ENCODE results near the gene PRSS36. TPM values are rescaled to one million over a fixed set of nuclear protein-coding genes. Genes with fewer than 3 reads are reported as not detected.

Gene PRSS36
- total RNA-seq, 1 experiment from 2014 or later, result 4.1 TPM

DNA sequence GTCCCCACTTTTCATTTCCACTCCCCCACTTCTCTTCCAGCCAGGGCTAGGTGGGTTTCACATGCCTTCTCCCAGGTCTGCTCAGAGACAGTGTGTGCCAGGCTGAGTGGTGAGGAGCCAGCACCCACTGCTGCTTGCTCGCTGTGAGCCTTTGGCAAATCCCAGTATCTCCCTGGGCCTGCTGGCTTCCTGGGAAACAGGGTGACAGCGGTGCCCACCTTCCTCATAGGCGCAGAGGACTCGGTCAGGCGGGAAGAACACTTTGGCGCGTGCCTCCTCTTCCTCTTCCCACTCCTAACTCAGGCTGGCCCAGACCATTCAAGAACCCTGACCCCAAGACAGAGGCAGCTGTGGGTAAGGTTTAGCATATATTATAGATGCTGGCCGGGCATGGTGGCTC, 60.7 kb downstream of the PRSS36 start:
- intact Hi-C loops (cut with micrococcal nuclease; ENCODE audit: unreplicated experiment), result no loop called here

More for the DNA sequence above, 60.7 kb downstream of the PRSS36 start:
- H3K36me3 ChIP-seq (ENCODE audit: low read depth), result no peaks in the 10 kb centered on the region
- no peak overlapping the region for H3K4me3 ChIP-seq
- H2AFZ ChIP-seq, result no peak overlapping the region
- H3K79me2 ChIP-seq (ENCODE audit: low read depth), result peaks cover 4% of the 10 kb centered on the region; the same call in 1 of the 2 replicates
- TF ChIP-seq EZH2 (IDR thresholded peaks at IDR 0.05; ENCODE audit: low read depth) (no peak), CTCF (conservative IDR thresholded peaks at IDR 0.05) (no peak)
- H3K9me2 ChIP-seq (ENCODE audit: insufficient read depth), result no peaks in the 10 kb centered on the region
- peaks cover 5% of the 10 kb centered on the region for H3F3A ChIP-seq (ENCODE audit: insufficient read depth, low read depth)
- no peaks in the 10 kb centered on the region for H3K27me3 ChIP-seq (ENCODE audit: insufficient read depth, low read depth)
- H3K4me2 ChIP-seq, result no peak overlapping the region
- BruUV-seq (replicated peaks), result no TSS peak
- no peaks in the 10 kb centered on the region for H3K9me3 ChIP-seq (ENCODE audit: insufficient read depth, low read depth)
- no peaks in the 10 kb centered on the region for H4K20me1 ChIP-seq (ENCODE audit: insufficient read depth)
- H3K27ac ChIP-seq, result no peak overlapping the region
- H3K4me1 ChIP-seq (replicated peaks; ENCODE audit: insufficient read depth), result 0 out of 2 replicates have a peak, but pooled peaks cover 3% of the 10 kb centered on the region
- POLR2A ChIA-PET (ENCODE audit: unreplicated experiment), result no interaction called here
- DNase-seq, result no peak
- CTCF ChIA-PET, result no interaction called here

Other genes with a start within 250 kb of the PRSS36 start
- gene FBXL19, start 226.5 kb downstream of the PRSS36 start, total RNA-seq (2021), result 70.8 and 72.7 TPM in 2 replicates
- 40.7 and 43.5 TPM in 2 replicates for gene ORAI3, start 201.0 kb downstream of the PRSS36 start, total RNA-seq (2021)
- gene SETD1A, start 192.3 kb downstream of the PRSS36 start, total RNA-seq (2021), result 29.6 and 33.2 TPM in 2 replicates
- gene HSD3B7, start 164.9 kb downstream of the PRSS36 start, total RNA-seq (2021), result 34.8 and 44.2 TPM in 2 replicates
- 3.9 and 5.6 TPM in 2 replicates for gene STX1B, start 139.4 kb downstream of the PRSS36 start, total RNA-seq (2021)
- gene STX4, start 116.5 kb downstream of the PRSS36 start, total RNA-seq (2021), result 85.8 and 100 TPM in 2 replicates
- gene ZNF668, start 75.8 kb downstream of the PRSS36 start, total RNA-seq (2021), result 13.2 and 17.4 TPM in 2 replicates
- 25.4 and 30.7 TPM in 2 replicates for gene ZNF646, start 75.6 kb downstream of the PRSS36 start, total RNA-seq (2021)
- 7.7 and 9.2 TPM in 2 replicates for gene PRSS53, start 61.1 kb downstream of the PRSS36 start, total RNA-seq (2021)
- gene VKORC1, start 55.3 kb downstream of the PRSS36 start, total RNA-seq (2021), result 46.0 and 59.9 TPM in 2 replicates
- 41.5 and 66.5 TPM in 2 replicates for gene BCKDK, start 41.7 kb downstream of the PRSS36 start, total RNA-seq (2021)
- gene KAT8, start 32.4 kb downstream of the PRSS36 start, total RNA-seq (2021), result 81.4 and 84.3 TPM in 2 replicates
- gene PRSS8, start 14.3 kb downstream of the PRSS36 start, total RNA-seq (2021), result 147 and 154 TPM in 2 replicates
- 429 and 637 TPM in 2 replicates for gene FUS, start 30.1 kb upstream of the PRSS36 start, total RNA-seq (2021)
- gene PYCARD, start 52.7 kb upstream of the PRSS36 start, total RNA-seq (2021), result 72.9 and 107 TPM in 2 replicates
- 0.09 TPM in 1 of 2 replicates, not detected in the other for gene TRIM72, start 64.1 kb upstream of the PRSS36 start, total RNA-seq (2021)
- gene PYDC1, start 67.1 kb upstream of the PRSS36 start, total RNA-seq (2021), result not detected in 2 replicates
- gene ITGAM, start 109.9 kb upstream of the PRSS36 start, total RNA-seq (2021), result 0.90 and 1.3 TPM in 2 replicates
- 1.1 and 1.2 TPM in 2 replicates for gene ITGAX, start 205.1 kb upstream of the PRSS36 start, total RNA-seq (2021)
- gene ITGAD, start 243.3 kb upstream of the PRSS36 start, total RNA-seq (2021), result not detected in 2 replicates

Data from PC-9 (cell line).